DND-41 (cell line): ENCODE data around the gene KCNT1.

ENCODE experiments used
- ATAC-seq: fragments of 200-7000 bp; cut with Tn5 transposase; 3 replicates; pipeline ENCODE4 v1.9.1; 2021; ENCODE audit warnings: low read depth; ENCODE audit not compliant: insufficient read depth
- DNase-seq: peaks from one replicate; pipeline ENCODE4 v3.0.0-alpha.2; 2020
- H2AFZ ChIP-seq: 2 replicates; pipeline ENCODE4 v1.6.0; 2012; ENCODE audit warnings: low read depth, low read length
- H3K27ac ChIP-seq: 2 replicates; pipeline ENCODE4 v1.5.1; 2012; ENCODE audit warnings: low read length, inconsistent platforms
- H3K27me3 ChIP-seq: fragments of 200-600 bp; sonication (generic); 2 replicates; pipeline ENCODE4 v1.6.0; 2012; ENCODE audit warnings: low read length, mild to moderate bottlenecking, inconsistent platforms; ENCODE audit not compliant: insufficient read depth, poor library complexity
- H3K36me3 ChIP-seq: 2 replicates; pipeline ENCODE4 v1.5.1; 2012; ENCODE audit warnings: low read length, inconsistent platforms; ENCODE audit not compliant: insufficient read depth
- H3K4me1 ChIP-seq: 2 replicates; pipeline ENCODE4 v1.5.1; 2012; ENCODE audit warnings: mild to moderate bottlenecking, low read length; ENCODE audit not compliant: insufficient read depth
- H3K4me2 ChIP-seq: 2 replicates; pipeline ENCODE4 v1.6.0; 2012; ENCODE audit warnings: mild to moderate bottlenecking, moderate library complexity, low read length, inconsistent platforms; ENCODE audit not compliant: insufficient read depth
- H3K4me3 ChIP-seq, 2 experiments: fragments of 200-600 bp in 1 of 2; shearing (Covaris generic) in 1 of 2; 2 replicates each; pipeline ENCODE4 v1.5.1; 2012 to 2016; ENCODE audit warnings: inconsistent platforms in 2 of 2, low read length in 2 of 2, mild to moderate bottlenecking in 2 of 2, low read depth in 1 of 2, moderate library complexity in 1 of 2
- H3K79me2 ChIP-seq: 2 replicates; pipeline ENCODE4 v1.6.0; 2012; ENCODE audit warnings: low read length, inconsistent platforms; ENCODE audit not compliant: insufficient read depth
- H3K9ac ChIP-seq: 2 replicates; pipeline ENCODE4 v1.6.0; 2012; ENCODE audit warnings: low read depth, mild to moderate bottlenecking, inconsistent platforms, low read length, moderate library complexity
- H3K9me3 ChIP-seq: 2 replicates; pipeline ENCODE4 v1.5.1; 2012; ENCODE audit warnings: low read length, moderate library complexity, mild to moderate bottlenecking, inconsistent platforms; ENCODE audit not compliant: insufficient read depth, severe bottlenecking
- H4K20me1 ChIP-seq: 2 replicates; pipeline ENCODE4 v1.6.0; 2012; ENCODE audit warnings: low read length; ENCODE audit not compliant: insufficient read depth
- EZH2 ChIP-seq: IDR thresholded peaks from 3 replicates; pipeline ENCODE4 v1.6.1; 2012; ENCODE audit warnings: borderline replicate concordance, low read depth, mild to moderate bottlenecking, moderate library complexity, low read length, inconsistent platforms; ENCODE audit not compliant: severe bottlenecking
- TF ChIP-seq, protein P1 (sequence below): IDR thresholded peaks from 2 replicates; pipeline ENCODE4 v1.5.1; 2012; ENCODE audit warnings: borderline replicate concordance, low read length, moderate library complexity, mild to moderate bottlenecking; ENCODE audit not compliant: poor library complexity, severe bottlenecking; ENCODE audit errors: extremely low read depth

KCNT1 gene

DNA sequence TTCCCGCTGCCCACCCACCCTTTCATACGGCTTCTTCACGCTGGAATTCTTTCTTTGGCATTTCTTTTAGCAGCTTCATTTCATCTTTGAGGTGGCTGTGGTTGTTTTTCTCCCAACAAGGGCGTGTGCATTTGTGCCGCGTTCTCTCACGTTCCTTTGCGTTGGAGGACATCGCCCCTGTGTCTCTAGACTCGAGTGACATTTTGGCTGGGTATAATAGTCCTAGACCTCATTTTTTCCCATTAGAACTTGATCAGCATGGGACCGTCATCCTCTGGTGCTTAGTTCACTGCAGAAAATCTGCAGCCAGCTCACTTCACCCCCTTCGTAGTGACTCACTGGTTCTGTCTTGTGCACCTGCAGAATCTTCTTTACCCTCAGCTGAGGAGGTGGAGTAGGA is 29.5 kb downstream of the KCNT1 start:
- DNase-seq: no peak
- Histone ChIP-seq H3K27ac (no peak overlapping the region), H3K4me1 (no peaks in the 10 kb centered on the region), H3K27me3 (no peaks in the 10 kb centered on the region), H3K9me3 (peaks cover 5% of the 10 kb centered on the region), H3K4me3 (no peak overlapping the region), H3K79me2 (no peaks in the 10 kb centered on the region), H3K9ac (no peak overlapping the region), H3K36me3 (no peaks in the 10 kb centered on the region), H4K20me1 (no peaks in the 10 kb centered on the region), H2AFZ (no peak overlapping the region), H3K4me2 (no peak overlapping the region)
- ATAC-seq: no peak
- TF ChIP-seq, protein P1, sequence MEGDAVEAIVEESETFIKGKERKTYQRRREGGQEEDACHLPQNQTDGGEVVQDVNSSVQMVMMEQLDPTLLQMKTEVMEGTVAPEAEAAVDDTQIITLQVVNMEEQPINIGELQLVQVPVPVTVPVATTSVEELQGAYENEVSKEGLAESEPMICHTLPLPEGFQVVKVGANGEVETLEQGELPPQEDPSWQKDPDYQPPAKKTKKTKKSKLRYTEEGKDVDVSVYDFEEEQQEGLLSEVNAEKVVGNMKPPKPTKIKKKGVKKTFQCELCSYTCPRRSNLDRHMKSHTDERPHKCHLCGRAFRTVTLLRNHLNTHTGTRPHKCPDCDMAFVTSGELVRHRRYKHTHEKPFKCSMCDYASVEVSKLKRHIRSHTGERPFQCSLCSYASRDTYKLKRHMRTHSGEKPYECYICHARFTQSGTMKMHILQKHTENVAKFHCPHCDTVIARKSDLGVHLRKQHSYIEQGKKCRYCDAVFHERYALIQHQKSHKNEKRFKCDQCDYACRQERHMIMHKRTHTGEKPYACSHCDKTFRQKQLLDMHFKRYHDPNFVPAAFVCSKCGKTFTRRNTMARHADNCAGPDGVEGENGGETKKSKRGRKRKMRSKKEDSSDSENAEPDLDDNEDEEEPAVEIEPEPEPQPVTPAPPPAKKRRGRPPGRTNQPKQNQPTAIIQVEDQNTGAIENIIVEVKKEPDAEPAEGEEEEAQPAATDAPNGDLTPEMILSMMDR: no peak
- no peak for TF ChIP-seq EZH2

DNA sequence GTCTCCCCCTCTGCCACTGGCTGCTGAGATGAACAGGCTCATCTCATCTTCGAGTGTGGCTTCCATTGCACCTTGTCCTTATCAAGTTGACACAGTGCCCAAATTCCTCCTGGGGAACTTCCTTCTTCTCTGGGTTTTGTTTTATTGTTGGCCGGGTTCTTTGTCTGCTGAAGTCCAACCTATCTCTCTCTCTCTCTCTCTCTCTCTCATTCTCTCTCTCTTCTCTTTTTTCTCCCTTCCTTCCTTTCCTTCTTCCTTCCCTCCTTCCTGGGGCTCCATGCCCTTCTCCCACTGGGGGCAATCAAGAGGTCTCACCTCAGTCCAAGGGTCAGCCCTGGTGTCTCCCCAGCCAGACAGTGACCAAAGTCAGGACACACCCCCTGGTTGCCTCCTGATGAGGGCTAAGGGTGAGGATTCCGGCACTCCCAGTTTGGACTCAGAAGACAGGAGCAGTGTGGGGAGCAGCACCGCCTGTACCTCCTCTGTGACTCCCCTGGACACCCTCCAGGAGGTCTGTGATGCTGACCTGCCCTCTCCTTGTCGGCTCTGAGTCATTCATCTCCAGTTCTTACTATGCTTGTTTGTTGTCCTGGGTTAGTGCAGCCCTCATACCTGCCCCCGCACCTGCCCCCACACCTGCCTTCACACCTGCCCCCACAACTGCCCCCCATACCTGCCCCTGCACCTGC is 30.7 kb downstream of the KCNT1 start:
- no peak for TF ChIP-seq EZH2
- TF ChIP-seq, protein P1: no peak
- Histone ChIP-seq H3K4me1 (no peaks in the 10 kb centered on the region), H4K20me1 (no peaks in the 10 kb centered on the region), H3K27ac (no peak overlapping the region), H3K9me3 (peaks cover 5% of the 10 kb centered on the region), H3K27me3 (no peaks in the 10 kb centered on the region), H3K9ac (no peak overlapping the region), H2AFZ (no peak overlapping the region), H3K4me2 (no peak overlapping the region), H3K36me3 (no peaks in the 10 kb centered on the region), H3K79me2 (no peaks in the 10 kb centered on the region), H3K4me3 (no peak overlapping the region)
- ATAC-seq (no peak), DNase-seq (no peak)

GRCh38 chr9:135734616-135735144 is 32.7 kb downstream of the KCNT1 start:
- DNase-seq (no peak), ATAC-seq (no peak)
- H2AFZ ChIP-seq: no peak overlapping the region
- no peak for TF ChIP-seq EZH2
- TF ChIP-seq, protein P1: no peak
- H3K36me3 ChIP-seq: no peaks in the 10 kb centered on the region
- no peak overlapping the region for H3K9ac ChIP-seq
- H3K27ac ChIP-seq: no peak overlapping the region
- no peaks in the 10 kb centered on the region for H4K20me1 ChIP-seq
- H3K4me1 ChIP-seq: no peaks in the 10 kb centered on the region
- H3K27me3 ChIP-seq: no peaks in the 10 kb centered on the region
- H3K4me3 ChIP-seq: no peak overlapping the region
- H3K4me2 ChIP-seq: no peak overlapping the region
- no peaks in the 10 kb centered on the region for H3K79me2 ChIP-seq
- H3K9me3 ChIP-seq: peaks cover 5% of the 10 kb centered on the region
